ENCODE results near the gene PRPF40B.
"Not testable (repeated sequence)": the region's sequence is repeated elsewhere in the genome, so short reads cannot be mapped to it uniquely, and the experiment has no call there.

The PRPF40B gene

GRCh38 chr12:49609059-49609874 lies 14.1 kb upstream of the PRPF40B start:
- no peaks in the 10 kb centered on the region for H3K27me3 ChIP-seq (ENCODE audit: control insufficient read depth in 5 of 5, insufficient read depth in 4 of 5, low read length in 5 of 5)
- H3K9me3 ChIP-seq (ENCODE audit: control insufficient read depth in 5 of 5, low read length in 5 of 5), result no peaks in the 10 kb centered on the region
- H3K4me1 ChIP-seq (ENCODE audit: control insufficient read depth in 5 of 5, insufficient read depth in 5 of 5, low read length in 5 of 5), result peaks cover 4 to 36% (median 26%) of the 10 kb centered on the region in 5 donors
- H3K9ac ChIP-seq (ENCODE audit: low read length in 5 of 5), result no peak overlapping the region
- H3K36me3 ChIP-seq (ENCODE audit: control insufficient read depth in 5 of 5, insufficient read depth in 5 of 5, low read length in 5 of 5), result no peaks in the 10 kb centered on the region
- H3K27ac ChIP-seq (ENCODE audit: low read depth, low read length), result no peak overlapping the region
- H3K4me3 ChIP-seq (ENCODE audit: low read depth in 1 of 5, low read length in 5 of 5), result no peak overlapping the region

GRCh38 chr12:49609875-49610154 lies 13.5 kb upstream of the PRPF40B start:
- H3K27ac ChIP-seq (ENCODE audit: low read depth, low read length), result no peak overlapping the region
- H3K9me3 ChIP-seq (ENCODE audit: control insufficient read depth in 5 of 5, low read length in 5 of 5), result no peaks in the 10 kb centered on the region
- no peak overlapping the region for H3K4me3 ChIP-seq (ENCODE audit: low read depth in 1 of 5, low read length in 5 of 5)
- H3K27me3 ChIP-seq (ENCODE audit: control insufficient read depth in 5 of 5, insufficient read depth in 4 of 5, low read length in 5 of 5), result no peaks in the 10 kb centered on the region
- no peak overlapping the region for H3K9ac ChIP-seq (ENCODE audit: low read length in 5 of 5)
- H3K4me1 ChIP-seq (ENCODE audit: control insufficient read depth in 5 of 5, insufficient read depth in 5 of 5, low read length in 5 of 5), result peaks cover 4 to 36% (median 26%) of the 10 kb centered on the region in 5 donors
- H3K36me3 ChIP-seq (ENCODE audit: control insufficient read depth in 5 of 5, insufficient read depth in 5 of 5, low read length in 5 of 5), result no peaks in the 10 kb centered on the region

- H3K27ac ChIP-seq (ENCODE audit: low read depth, low read length), result not testable (repeated sequence)
Observed at GRCh38 chr12:49610785-49611184, 12.6 kb upstream of the PRPF40B start.

GRCh38 chr12:49612210-49612609 lies 11.2 kb upstream of the PRPF40B start:
- Histone ChIP-seq H3K27me3 (ENCODE audit: control insufficient read depth in 5 of 5, insufficient read depth in 4 of 5, low read length in 5 of 5) (no peaks in the 10 kb centered on the region), H3K4me3 (ENCODE audit: low read depth in 1 of 5, low read length in 5 of 5) (no peak overlapping the region), H3K4me1 (ENCODE audit: control insufficient read depth in 5 of 5, insufficient read depth in 5 of 5, low read length in 5 of 5) (peaks cover 4 to 27% (median 18%) of the 10 kb centered on the region in 5 donors), H3K9ac (ENCODE audit: low read length in 5 of 5) (no peak overlapping the region), H3K9me3 (ENCODE audit: control insufficient read depth in 5 of 5, low read length in 5 of 5) (no peaks in the 10 kb centered on the region), H3K36me3 (ENCODE audit: control insufficient read depth in 5 of 5, insufficient read depth in 5 of 5, low read length in 5 of 5) (no peaks in the 10 kb centered on the region), H3K27ac (ENCODE audit: low read depth, low read length) (no peak overlapping the region)

More at GRCh38 chr12:49610785-49611184, 12.6 kb upstream of the PRPF40B start:
- not testable (repeated sequence) for H3K27me3 ChIP-seq (ENCODE audit: control insufficient read depth in 5 of 5, insufficient read depth in 4 of 5, low read length in 5 of 5); H3K4me3 ChIP-seq (ENCODE audit: low read depth in 1 of 5, low read length in 5 of 5); H3K9me3 ChIP-seq (ENCODE audit: control insufficient read depth in 5 of 5, low read length in 5 of 5); H3K9ac ChIP-seq (ENCODE audit: low read length in 5 of 5); H3K36me3 ChIP-seq (ENCODE audit: control insufficient read depth in 5 of 5, insufficient read depth in 5 of 5, low read length in 5 of 5)
- peaks cover 4 to 36% (median 26%) of the 10 kb centered on the region in 5 donors for H3K4me1 ChIP-seq (ENCODE audit: control insufficient read depth in 5 of 5, insufficient read depth in 5 of 5, low read length in 5 of 5)

- no peaks in the 10 kb centered on the region for H3K9me3 ChIP-seq (ENCODE audit: control insufficient read depth in 5 of 5, low read length in 5 of 5)
- H3K4me3 ChIP-seq (ENCODE audit: low read depth in 1 of 5, low read length in 5 of 5), result no peak overlapping the region
- H3K9ac ChIP-seq (ENCODE audit: low read length in 5 of 5), result no peak overlapping the region
- H3K27me3 ChIP-seq (ENCODE audit: control insufficient read depth in 5 of 5, insufficient read depth in 4 of 5, low read length in 5 of 5), result no peaks in the 10 kb centered on the region
- no peaks in the 10 kb centered on the region for H3K36me3 ChIP-seq (ENCODE audit: control insufficient read depth in 5 of 5, insufficient read depth in 5 of 5, low read length in 5 of 5)
- H3K4me1 ChIP-seq (ENCODE audit: control insufficient read depth in 5 of 5, insufficient read depth in 5 of 5, low read length in 5 of 5), result peaks cover 0 to 14% (median 4%) of the 10 kb centered on the region in 5 donors
- no peak overlapping the region for H3K27ac ChIP-seq (ENCODE audit: low read depth, low read length)
Observed at GRCh38 chr12:49615725-49616124, 7.6 kb upstream of the PRPF40B start.

GRCh38 chr12:49616533-49617219 lies 6.7 kb upstream of the PRPF40B start:
- no peak overlapping the region for H3K27ac ChIP-seq (ENCODE audit: low read depth, low read length)
- H3K4me3 ChIP-seq (ENCODE audit: low read depth in 1 of 5, low read length in 5 of 5), result no peak overlapping the region
- H3K4me1 ChIP-seq (ENCODE audit: control insufficient read depth in 5 of 5, insufficient read depth in 5 of 5, low read length in 5 of 5), result peaks cover 2 to 16% (median 8%) of the 10 kb centered on the region in 5 donors

GRCh38 chr12:49618576-49618975 lies 4.8 kb upstream of the PRPF40B start:
- Histone ChIP-seq H3K9ac (ENCODE audit: low read length in 5 of 5) (no peak overlapping the region), H3K36me3 (ENCODE audit: control insufficient read depth in 5 of 5, insufficient read depth in 5 of 5, low read length in 5 of 5) (no peaks in the 10 kb centered on the region), H3K4me3 (ENCODE audit: low read depth in 1 of 5, low read length in 5 of 5) (no peak overlapping the region), H3K27me3 (ENCODE audit: control insufficient read depth in 5 of 5, insufficient read depth in 4 of 5, low read length in 5 of 5) (no peaks in the 10 kb centered on the region), H3K27ac (ENCODE audit: low read depth, low read length) (no peak overlapping the region), H3K9me3 (ENCODE audit: control insufficient read depth in 5 of 5, low read length in 5 of 5) (no peaks in the 10 kb centered on the region), H3K4me1 (ENCODE audit: control insufficient read depth in 5 of 5, insufficient read depth in 5 of 5, low read length in 5 of 5) (peaks cover 2 to 28% (median 21%) of the 10 kb centered on the region in 5 donors)

More at GRCh38 chr12:49616533-49617219, 6.7 kb upstream of the PRPF40B start:
- Histone ChIP-seq H3K27me3 (ENCODE audit: control insufficient read depth in 5 of 5, insufficient read depth in 4 of 5, low read length in 5 of 5) (no peaks in the 10 kb centered on the region), H3K9me3 (ENCODE audit: control insufficient read depth in 5 of 5, low read length in 5 of 5) (no peaks in the 10 kb centered on the region), H3K36me3 (ENCODE audit: control insufficient read depth in 5 of 5, insufficient read depth in 5 of 5, low read length in 5 of 5) (no peaks in the 10 kb centered on the region), H3K9ac (ENCODE audit: low read length in 5 of 5) (no peak overlapping the region)

- no peak overlapping the region for H3K9ac ChIP-seq (ENCODE audit: low read length in 5 of 5)
- H3K4me3 ChIP-seq (ENCODE audit: low read depth in 1 of 5, low read length in 5 of 5), result no peak overlapping the region
- H3K9me3 ChIP-seq (ENCODE audit: control insufficient read depth in 5 of 5, low read length in 5 of 5), result no peaks in the 10 kb centered on the region
- no peaks in the 10 kb centered on the region for H3K27me3 ChIP-seq (ENCODE audit: control insufficient read depth in 5 of 5, insufficient read depth in 4 of 5, low read length in 5 of 5)
- peaks cover 2 to 33% (median 24%) of the 10 kb centered on the region in 5 donors for H3K4me1 ChIP-seq (ENCODE audit: control insufficient read depth in 5 of 5, insufficient read depth in 5 of 5, low read length in 5 of 5)
- H3K27ac ChIP-seq (ENCODE audit: low read depth, low read length), result no peak overlapping the region
- H3K36me3 ChIP-seq (ENCODE audit: control insufficient read depth in 5 of 5, insufficient read depth in 5 of 5, low read length in 5 of 5), result no peaks in the 10 kb centered on the region
Observed at GRCh38 chr12:49619286-49619685, 4.1 kb upstream of the PRPF40B start.

- Histone ChIP-seq H3K27me3 (ENCODE audit: control insufficient read depth in 5 of 5, insufficient read depth in 4 of 5, low read length in 5 of 5) (no peaks in the 10 kb centered on the region), H3K4me1 (ENCODE audit: control insufficient read depth in 5 of 5, insufficient read depth in 5 of 5, low read length in 5 of 5) (peaks cover 2 to 31% (median 24%) of the 10 kb centered on the region in 5 donors), H3K36me3 (ENCODE audit: control insufficient read depth in 5 of 5, insufficient read depth in 5 of 5, low read length in 5 of 5) (no peaks in the 10 kb centered on the region), H3K27ac (ENCODE audit: low read depth, low read length) (no peak overlapping the region), H3K4me3 (ENCODE audit: low read depth in 1 of 5, low read length in 5 of 5) (peak overlapping the region; percentile 63 to 86 (median 79)), H3K9ac (ENCODE audit: low read length in 5 of 5) (peak overlapping the region in 4 of 5 donors; percentile 59 to 81 (median 74)), H3K9me3 (ENCODE audit: control insufficient read depth in 5 of 5, low read length in 5 of 5) (no peaks in the 10 kb centered on the region)
Observed at GRCh38 chr12:49621651-49622500, 1.5 kb upstream of the PRPF40B start.

Measured in subcutaneous abdominal adipose tissue (tissue), 5 donors.